DMS153 (cell line): ENCODE results near the gene SCYL2.

Source experiments
- DNase-seq: peaks from one replicate; lab custom pipeline; 2025; lab: John Stamatoyannopoulos, UW

SCYL2 gene

DNA sequence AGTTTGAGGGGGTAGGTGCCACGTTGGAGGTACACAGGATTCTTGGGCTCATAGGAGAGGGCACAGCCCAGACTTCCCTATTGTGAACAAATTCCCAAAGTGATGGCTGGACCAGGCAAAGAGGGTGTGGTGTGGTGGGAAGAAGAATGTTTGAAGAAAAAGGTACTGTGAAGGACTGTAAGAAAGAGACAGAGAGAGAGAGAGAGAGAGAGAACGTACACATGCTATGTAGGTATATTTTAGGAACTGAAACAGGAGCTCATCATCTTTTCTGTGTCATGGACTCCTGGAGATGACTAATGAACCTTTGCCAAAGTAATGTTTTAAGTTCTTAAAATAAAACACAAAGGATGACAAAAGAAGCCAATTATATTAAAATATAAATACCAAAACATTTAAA, 114.4 kb downstream of the SCYL2 start:
- no peak for DNase-seq

GRCh38 chr12:100382338-100382737, 115.4 kb downstream of the SCYL2 start:
- DNase-seq, result no peak

- no peak for DNase-seq
Observed at GRCh38 chr12:100383586-100384558, 116.9 kb downstream of the SCYL2 start.

GRCh38 chr12:100384559-100384935, 117.6 kb downstream of the SCYL2 start:
- DNase-seq, result no peak

- DNase-seq, result no peak
Observed at GRCh38 chr12:100388382-100388781, 121.4 kb downstream of the SCYL2 start.
